K562 (cell line): Measurements from ENCODE around the gene KIF20B. TPM values are rescaled to one million over a fixed set of nuclear protein-coding genes. Genes with fewer than 3 reads are reported as not detected.

Experiments used
- ATAC-seq: fragments of 200-7000 bp; cut with Tn5 transposase; 3 replicates; pipeline ENCODE4 v1.9.1; 2020; ENCODE audit warnings: moderate library complexity
- BruUV-seq: library from RNA; stranded (reverse); fragments of 400-500 nt; replicated peaks from 2 replicates; lab custom pipeline; 2021; lab: Mats Ljungman, UMichigan
- CTCF ChIA-PET: fragments of 300-600 bp; formaldehyde crosslinking; extraction: SDS; loops from one replicate; lab custom pipeline; 2021; ENCODE audit warnings: low intra/inter-chr PET ratio; lab: Yijun Ruan, JAX
- POLR2A ChIA-PET: fragments of 300-600, 350-650 bp; sonication (Branson Sonifier 250); formaldehyde crosslinking; extraction: SDS; loops from one replicate; lab custom pipeline; 2021; ENCODE audit warnings: antibody characterized with exemption, inconsistent platforms; lab: Yijun Ruan, JAX
- DNase-seq, 4 experiments: peaks; one replicate each; pipeline versions ENCODE4 v3.0.0 to v3.0.0-alpha.2; 2011 to 2018; ENCODE audit warnings: low spot score in 3 of 4, mixed read lengths in 3 of 4; ENCODE audit errors: extremely low read depth in 1 of 4
- FAIRE-seq: peaks from 2 replicates; lab custom pipeline; 2011; peaks lifted over from hg19 to GRCh38; lab: Jason Lieb, UNC
- H2AFZ ChIP-seq: 2 replicates; pipeline ENCODE4 v1.6.0; 2011; ENCODE audit warnings: low read depth, low read length, control low read depth, inconsistent platforms
- H3K27ac ChIP-seq: fragments of 200-600 bp; 3 replicates; pipeline ENCODE4 v1.8.0; 2011; ENCODE audit warnings: low read depth, mild to moderate bottlenecking, control low read depth, inconsistent platforms, low read length, moderate library complexity, mixed read lengths; ENCODE audit errors: extremely low read depth
- H3K27me3 ChIP-seq, 2 experiments: fragments of 300-600 bp in 1 of 2; 2 replicates in 1 of 2; 3 replicates in 1 of 2; pipeline versions ENCODE4 v1.6.0 to v1.8.0; 2011; ENCODE audit warnings: inconsistent platforms in 2 of 2, low read length in 2 of 2, mild to moderate bottlenecking in 1 of 2, mixed read lengths in 1 of 2, moderate library complexity in 1 of 2; ENCODE audit not compliant: control insufficient read depth in 2 of 2, insufficient read depth in 2 of 2
- H3K36me3 ChIP-seq: fragments of 300-600 bp; 3 replicates; pipeline ENCODE4 v1.8.0; 2011; ENCODE audit warnings: mild to moderate bottlenecking, low read length, inconsistent platforms; ENCODE audit not compliant: control insufficient read depth, insufficient read depth
- H3K4me1 ChIP-seq, 2 experiments: fragments of 200-600 bp in 1 of 2; replicated peaks in 1 of 2; 2 replicates in 1 of 2; 3 replicates in 1 of 2; pipeline versions ENCODE4 v1.5.1 to v1.8.0; 2011; ENCODE audit warnings: inconsistent platforms in 2 of 2, low read length in 2 of 2, mild to moderate bottlenecking in 1 of 2, mixed read lengths in 1 of 2, moderate library complexity in 1 of 2; ENCODE audit not compliant: control insufficient read depth in 2 of 2, insufficient read depth in 2 of 2
- H3K4me2 ChIP-seq: 2 replicates; pipeline ENCODE4 v1.6.1; 2011; ENCODE audit warnings: low read length, control low read depth, inconsistent platforms, mixed read lengths; ENCODE audit not compliant: insufficient read depth
- H3K4me3 ChIP-seq: fragments of 200-600 bp; sonication (generic), shearing (Covaris generic); 2 replicates; pipeline ENCODE4 v1.5.1; 2016; ENCODE audit warnings: control low read depth, inconsistent platforms
- H3K79me2 ChIP-seq: fragments of 200-600 bp; 3 replicates; pipeline ENCODE4 v1.8.0; 2011; ENCODE audit warnings: low read length, inconsistent platforms; ENCODE audit not compliant: control insufficient read depth, insufficient read depth
- H3K9ac ChIP-seq, 2 experiments: 2 replicates each; pipeline versions ENCODE4 v1.6.0 to v1.6.1; 2011; ENCODE audit warnings: low read depth in 2 of 2, low read length in 2 of 2, control low read depth in 1 of 2, inconsistent platforms in 1 of 2, mild to moderate bottlenecking in 1 of 2, mixed read lengths in 1 of 2; ENCODE audit not compliant: insufficient read depth in 1 of 2
- H3K9me1 ChIP-seq: one replicate; pipeline ENCODE4 v1.6.0; 2011; ENCODE audit warnings: inconsistent platforms, mild to moderate bottlenecking, low read length, moderate library complexity; ENCODE audit not compliant: control insufficient read depth, insufficient read depth
- H3K9me3 ChIP-seq: replicated peaks from 2 replicates; pipeline ENCODE4 v1.5.1; 2011; ENCODE audit warnings: low read depth, low read length, inconsistent platforms; ENCODE audit not compliant: control insufficient read depth, insufficient read depth
- H4K20me1 ChIP-seq: replicated peaks from 2 replicates; pipeline ENCODE4 v1.6.1; 2011; ENCODE audit warnings: low read length, inconsistent platforms, mixed read lengths; ENCODE audit not compliant: control insufficient read depth, insufficient read depth
- ARHGAP35 ChIP-seq: fragments of 450-650 bp; IDR thresholded peaks from 2 replicates; pipeline ENCODE4 v1.6.1; 2018; ENCODE audit not compliant: partially characterized antibody
- CAMTA2 ChIP-seq: fragments of 250-450 bp; sonication (Bioruptor Pico); conservative IDR thresholded peaks from 2 replicates; pipeline ENCODE4 v1.5.1; 2022
- IFI16 ChIP-seq: fragments of 250-450 bp; sonication (Bioruptor Pico); IDR thresholded peaks from 2 replicates; pipeline ENCODE4 v2.1.2; 2022; ENCODE audit warnings: mild to moderate bottlenecking, inconsistent platforms
- IRF2 ChIP-seq: sonication (generic); formaldehyde crosslinking; IDR thresholded peaks from 2 replicates; pipeline ENCODE4 v1.8.1; 2022; ENCODE audit warnings: mild to moderate bottlenecking, missing genetic modification reagents
- KLF6 ChIP-seq: fragments of 250-450 bp; sonication (Bioruptor Pico); IDR thresholded peaks from 2 replicates; pipeline ENCODE4 v1.4.0; 2020; ENCODE audit warnings: mild to moderate bottlenecking, moderate library complexity, borderline replicate concordance
- NFXL1 ChIP-seq: fragments of 450-650 bp; formaldehyde crosslinking; IDR thresholded peaks from 2 replicates; pipeline ENCODE4 v1.4.0; 2021; ENCODE audit warnings: mild to moderate bottlenecking
- ZNF77 ChIP-seq: fragments of 250-450 bp; sonication (Bioruptor Pico); IDR thresholded peaks from 2 replicates; pipeline ENCODE4 v1.5.0; 2020
- WGBS: fragments of 100-300 bp; shearing (Covaris generic); methylation state at CpG from one replicate; pipeline ENCODE4 v1.1.6; 2016; ENCODE audit warnings: low coverage, mixed read lengths; ENCODE audit not compliant: insufficient coverage; ENCODE audit errors: missing lambda C conversion rate; 5-methylcytosine and 5-hydroxymethylcytosine counted together
- in situ Hi-C: fragments of 300-500 bp; cut with MboI; formaldehyde crosslinking; loops from 4 replicates; pipeline ENCODE4 v1.15.0; 2018; ENCODE audit warnings: inconsistent platforms, mixed read lengths
- intact Hi-C: fragments of 100-400 bp; cut with micrococcal nuclease; formaldehyde crosslinking; loops from 2 replicates; pipeline ENCODE4 v1.14.2; 2022
- polyA plus RNA-seq, 8 experiments: library from polyadenylated mRNA; depleted of rRNA in 4 of 8; stranded (reverse) in 5 of 8; unstranded in 3 of 8; fragments of >200 nt; fragmentation: Nextera tagmentation in 2 of 8; fragmentation: Illumina TruSeq in 1 of 8; extraction: Ambion mirVana in 2 of 8; extraction: Trizol in 1 of 8; gene quantifications; 2 replicates each; pipeline versions ENCODE4 v1.2.1 to v1.2.3, GENCODE V29; 2011 to 2014; ENCODE audit warnings: inconsistent platforms in 1 of 8, missing spikeins in 1 of 8
- total RNA-seq, 7 experiments: library from RNA; depleted of rRNA in 6 of 7; stranded (reverse); fragments of >200 nt in 6 of 7; fragmentation: Illumina TruSeq in 2 of 7; extraction: Trizol in 2 of 7; gene quantifications; 2 replicates each; pipeline versions ENCODE4 v1.2.1 to v1.2.3, GENCODE V29; 2011 to 2021; ENCODE audit warnings: low replicate concordance in 1 of 7
- TF ChIP-seq, protein P1 (sequence below): sonication (generic); formaldehyde crosslinking; IDR thresholded peaks from 2 replicates; pipeline ENCODE4 v1.8.0; 2023; ENCODE audit warnings: missing genetic modification reagents, mild to moderate bottlenecking, borderline replicate concordance
- TF ChIP-seq, protein P2 (sequence below): sonication (generic); formaldehyde crosslinking; IDR thresholded peaks from 2 replicates; pipeline ENCODE4 v1.8.0; 2022; ENCODE audit warnings: missing genetic modification reagents, mild to moderate bottlenecking, borderline replicate concordance
- TF ChIP-seq, protein P3 (sequence below): fragments of 450-650 bp; formaldehyde crosslinking; IDR thresholded peaks from 2 replicates; pipeline ENCODE4 v1.4.0; 2020; ENCODE audit warnings: mild to moderate bottlenecking, moderate library complexity

The KIF20B gene
- total and polyA plus RNA-seq, 9 of the 15 experiments (the other 6 are each of a cell fraction or from before 2014, with no cell fraction given), result 18.6 to 56.5 (median 32.9) TPM

DNA sequence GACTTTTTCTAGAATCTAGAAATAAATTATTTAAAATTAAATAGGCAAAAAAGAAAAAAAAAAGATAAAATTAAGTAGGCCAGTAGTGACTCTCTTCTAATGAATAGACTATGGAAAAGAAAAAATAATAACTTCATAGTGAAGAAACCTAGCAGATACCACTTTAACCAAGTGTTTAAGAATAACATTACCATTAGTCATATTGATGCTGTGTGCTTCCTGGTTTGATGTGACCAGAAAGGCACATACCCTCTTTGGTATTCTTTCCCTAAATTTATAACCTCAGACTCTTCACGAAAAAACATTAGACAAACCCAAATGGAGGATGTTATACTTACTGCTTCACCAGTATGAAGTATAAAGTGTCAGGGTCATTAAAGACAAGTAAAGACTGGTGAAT lies 42.6 kb downstream of the KIF20B start (continued):
- TF ChIP-seq, protein P1, sequence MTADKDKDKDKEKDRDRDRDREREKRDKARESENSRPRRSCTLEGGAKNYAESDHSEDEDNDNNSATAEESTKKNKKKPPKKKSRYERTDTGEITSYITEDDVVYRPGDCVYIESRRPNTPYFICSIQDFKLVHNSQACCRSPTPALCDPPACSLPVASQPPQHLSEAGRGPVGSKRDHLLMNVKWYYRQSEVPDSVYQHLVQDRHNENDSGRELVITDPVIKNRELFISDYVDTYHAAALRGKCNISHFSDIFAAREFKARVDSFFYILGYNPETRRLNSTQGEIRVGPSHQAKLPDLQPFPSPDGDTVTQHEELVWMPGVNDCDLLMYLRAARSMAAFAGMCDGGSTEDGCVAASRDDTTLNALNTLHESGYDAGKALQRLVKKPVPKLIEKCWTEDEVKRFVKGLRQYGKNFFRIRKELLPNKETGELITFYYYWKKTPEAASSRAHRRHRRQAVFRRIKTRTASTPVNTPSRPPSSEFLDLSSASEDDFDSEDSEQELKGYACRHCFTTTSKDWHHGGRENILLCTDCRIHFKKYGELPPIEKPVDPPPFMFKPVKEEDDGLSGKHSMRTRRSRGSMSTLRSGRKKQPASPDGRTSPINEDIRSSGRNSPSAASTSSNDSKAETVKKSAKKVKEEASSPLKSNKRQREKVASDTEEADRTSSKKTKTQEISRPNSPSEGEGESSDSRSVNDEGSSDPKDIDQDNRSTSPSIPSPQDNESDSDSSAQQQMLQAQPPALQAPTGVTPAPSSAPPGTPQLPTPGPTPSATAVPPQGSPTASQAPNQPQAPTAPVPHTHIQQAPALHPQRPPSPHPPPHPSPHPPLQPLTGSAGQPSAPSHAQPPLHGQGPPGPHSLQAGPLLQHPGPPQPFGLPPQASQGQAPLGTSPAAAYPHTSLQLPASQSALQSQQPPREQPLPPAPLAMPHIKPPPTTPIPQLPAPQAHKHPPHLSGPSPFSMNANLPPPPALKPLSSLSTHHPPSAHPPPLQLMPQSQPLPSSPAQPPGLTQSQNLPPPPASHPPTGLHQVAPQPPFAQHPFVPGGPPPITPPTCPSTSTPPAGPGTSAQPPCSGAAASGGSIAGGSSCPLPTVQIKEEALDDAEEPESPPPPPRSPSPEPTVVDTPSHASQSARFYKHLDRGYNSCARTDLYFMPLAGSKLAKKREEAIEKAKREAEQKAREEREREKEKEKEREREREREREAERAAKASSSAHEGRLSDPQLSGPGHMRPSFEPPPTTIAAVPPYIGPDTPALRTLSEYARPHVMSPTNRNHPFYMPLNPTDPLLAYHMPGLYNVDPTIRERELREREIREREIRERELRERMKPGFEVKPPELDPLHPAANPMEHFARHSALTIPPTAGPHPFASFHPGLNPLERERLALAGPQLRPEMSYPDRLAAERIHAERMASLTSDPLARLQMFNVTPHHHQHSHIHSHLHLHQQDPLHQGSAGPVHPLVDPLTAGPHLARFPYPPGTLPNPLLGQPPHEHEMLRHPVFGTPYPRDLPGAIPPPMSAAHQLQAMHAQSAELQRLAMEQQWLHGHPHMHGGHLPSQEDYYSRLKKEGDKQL (CRISPR knock-in tag), result no peak
- TF ChIP-seq, all 486 proteins: peak for 0

- no peak overlapping the region for H3K4me3 ChIP-seq
- H3K4me1 ChIP-seq, result no peaks in the 10 kb centered on the region
- DNase-seq (no peak), ATAC-seq (no peak), FAIRE-seq (no peak)
- ChIA-PET POLR2A (no interaction called here), CTCF (no interaction called here)
- peaks cover 52% of the 10 kb centered on the region; the same call in 2 of the 3 replicates for H3K36me3 ChIP-seq
- no peaks in the 10 kb centered on the region for H4K20me1 ChIP-seq
- 75% methylated on average over 5 of the region's 7 CpGs for WGBS
- no peaks in the 10 kb centered on the region for H3K27me3 ChIP-seq
- no peaks in the 10 kb centered on the region for H3K9me3 ChIP-seq
- H3K4me2 ChIP-seq, result no peak overlapping the region
- H3K27ac ChIP-seq, result no peak overlapping the region
- no peak overlapping the region for H2AFZ ChIP-seq
- intact Hi-C loops, result no loop called here
- H3K79me2 ChIP-seq, result peaks cover 3% of the 10 kb centered on the region; the same call in 1 of the 3 replicates
- no TSS peak for BruUV-seq
- H3K9me1 ChIP-seq, result no peaks in the 10 kb centered on the region
- no peak overlapping the region for H3K9ac ChIP-seq
- in situ Hi-C loops, result no loop called here
- TF ChIP-seq IFI16 (CRISPR knock-in tag) (no peak), ARHGAP35 (no peak), NFXL1 (CRISPR knock-in tag) (no peak), ZNF77 (no peak), KLF6 (CRISPR knock-in tag) (no peak), CAMTA2 (CRISPR knock-in tag) (no peak), IRF2 (CRISPR knock-in tag) (no peak)
- TF ChIP-seq, protein P2, sequence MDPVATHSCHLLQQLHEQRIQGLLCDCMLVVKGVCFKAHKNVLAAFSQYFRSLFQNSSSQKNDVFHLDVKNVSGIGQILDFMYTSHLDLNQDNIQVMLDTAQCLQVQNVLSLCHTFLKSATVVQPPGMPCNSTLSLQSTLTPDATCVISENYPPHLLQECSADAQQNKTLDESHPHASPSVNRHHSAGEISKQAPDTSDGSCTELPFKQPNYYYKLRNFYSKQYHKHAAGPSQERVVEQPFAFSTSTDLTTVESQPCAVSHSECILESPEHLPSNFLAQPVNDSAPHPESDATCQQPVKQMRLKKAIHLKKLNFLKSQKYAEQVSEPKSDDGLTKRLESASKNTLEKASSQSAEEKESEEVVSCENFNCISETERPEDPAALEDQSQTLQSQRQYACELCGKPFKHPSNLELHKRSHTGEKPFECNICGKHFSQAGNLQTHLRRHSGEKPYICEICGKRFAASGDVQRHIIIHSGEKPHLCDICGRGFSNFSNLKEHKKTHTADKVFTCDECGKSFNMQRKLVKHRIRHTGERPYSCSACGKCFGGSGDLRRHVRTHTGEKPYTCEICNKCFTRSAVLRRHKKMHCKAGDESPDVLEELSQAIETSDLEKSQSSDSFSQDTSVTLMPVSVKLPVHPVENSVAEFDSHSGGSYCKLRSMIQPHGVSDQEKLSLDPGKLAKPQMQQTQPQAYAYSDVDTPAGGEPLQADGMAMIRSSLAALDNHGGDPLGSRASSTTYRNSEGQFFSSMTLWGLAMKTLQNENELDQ (CRISPR knock-in tag), result no peak
- TF ChIP-seq, protein P3, sequence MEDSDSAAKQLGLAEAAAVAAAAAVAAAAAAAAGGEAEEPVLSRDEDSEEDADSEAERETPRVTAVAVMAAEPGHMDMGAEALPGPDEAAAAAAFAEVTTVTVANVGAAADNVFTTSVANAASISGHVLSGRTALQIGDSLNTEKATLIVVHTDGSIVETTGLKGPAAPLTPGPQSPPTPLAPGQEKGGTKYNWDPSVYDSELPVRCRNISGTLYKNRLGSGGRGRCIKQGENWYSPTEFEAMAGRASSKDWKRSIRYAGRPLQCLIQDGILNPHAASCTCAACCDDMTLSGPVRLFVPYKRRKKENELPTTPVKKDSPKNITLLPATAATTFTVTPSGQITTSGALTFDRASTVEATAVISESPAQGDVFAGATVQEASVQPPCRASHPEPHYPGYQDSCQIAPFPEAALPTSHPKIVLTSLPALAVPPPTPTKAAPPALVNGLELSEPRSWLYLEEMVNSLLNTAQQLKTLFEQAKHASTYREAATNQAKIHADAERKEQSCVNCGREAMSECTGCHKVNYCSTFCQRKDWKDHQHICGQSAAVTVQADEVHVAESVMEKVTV (CRISPR knock-in tag), result no peak
Observed at GRCh38 chr10:89745903-89746302, 44.5 kb downstream of the KIF20B start.
